Measurements from ENCODE around the gene F7.
"Not testable (repeated sequence)": the region's sequence is repeated elsewhere in the genome, so short reads cannot be mapped to it uniquely, and the experiment has no call there.

Gene F7

GRCh38 chr13:113098162-113098732 lies 7.3 kb upstream of the F7 start:
- DNase-seq (ENCODE audit: extremely low read depth in 1 of 2, low read depth in 1 of 2), result no peak

- no peak for DNase-seq (ENCODE audit: extremely low read depth in 1 of 2, low read depth in 1 of 2)
These were observed 6.4 kb upstream of the F7 start for GRCh38 chr13:113099142-113099541.

GRCh38 chr13:113102302-113102701 lies 3.3 kb upstream of the F7 start:
- DNase-seq (ENCODE audit: extremely low read depth in 1 of 2, low read depth in 1 of 2), result not testable (repeated sequence)

DNA sequence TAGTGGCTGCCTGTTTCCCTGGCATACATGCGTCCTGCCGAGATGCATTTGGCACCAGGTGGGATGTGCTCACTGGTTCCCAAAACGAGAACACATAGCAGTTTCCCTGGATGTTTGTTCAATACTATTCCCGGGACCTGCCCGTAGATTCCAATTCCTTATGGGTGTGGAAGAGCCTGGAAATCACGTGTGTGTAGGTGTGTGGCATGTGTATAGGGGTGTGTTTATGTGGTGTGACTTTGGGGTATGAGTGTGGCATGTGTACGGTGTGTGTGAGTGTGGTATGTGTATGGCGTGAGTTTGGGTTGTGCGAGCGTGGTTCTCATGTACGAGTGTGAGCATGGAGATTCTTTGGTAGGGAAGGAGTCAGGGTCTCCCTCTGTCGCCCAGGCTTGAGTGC lies 2.9 kb upstream of the F7 start:
- DNase-seq (ENCODE audit: extremely low read depth in 1 of 2, low read depth in 1 of 2), result no peak

- no peak for DNase-seq (ENCODE audit: extremely low read depth in 1 of 2, low read depth in 1 of 2)
These were observed 1.9 kb upstream of the F7 start for GRCh38 chr13:113103646-113104045.

DNA sequence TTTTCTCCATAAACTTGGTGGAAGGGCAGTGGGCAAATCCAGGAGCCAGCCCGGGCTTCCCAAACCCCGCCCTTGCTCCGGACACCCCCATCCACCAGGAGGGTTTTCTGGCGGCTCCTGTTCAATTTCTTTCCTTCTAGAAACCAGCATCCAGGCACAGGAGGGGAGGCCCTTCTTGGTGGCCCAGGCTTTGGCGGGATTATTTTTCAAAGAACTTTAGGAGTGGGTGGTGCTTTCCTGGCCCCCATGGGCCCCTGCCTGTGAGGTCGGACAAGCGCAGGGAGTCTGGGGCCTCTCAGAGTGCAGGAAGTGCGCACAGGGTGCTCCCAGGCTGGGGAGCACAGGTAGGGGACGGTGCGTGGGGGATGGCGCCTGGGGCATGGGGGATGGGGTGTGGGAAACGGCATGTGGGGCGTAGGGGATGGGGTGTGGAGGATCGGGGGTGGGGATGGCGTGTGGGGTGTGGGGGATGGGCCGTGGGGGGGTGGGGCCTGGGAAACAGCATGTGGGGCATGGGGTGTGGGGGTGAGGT lies 396 bp downstream of the F7 start:
- DNase-seq (ENCODE audit: extremely low read depth in 1 of 2, low read depth in 1 of 2), result no peak

DNA sequence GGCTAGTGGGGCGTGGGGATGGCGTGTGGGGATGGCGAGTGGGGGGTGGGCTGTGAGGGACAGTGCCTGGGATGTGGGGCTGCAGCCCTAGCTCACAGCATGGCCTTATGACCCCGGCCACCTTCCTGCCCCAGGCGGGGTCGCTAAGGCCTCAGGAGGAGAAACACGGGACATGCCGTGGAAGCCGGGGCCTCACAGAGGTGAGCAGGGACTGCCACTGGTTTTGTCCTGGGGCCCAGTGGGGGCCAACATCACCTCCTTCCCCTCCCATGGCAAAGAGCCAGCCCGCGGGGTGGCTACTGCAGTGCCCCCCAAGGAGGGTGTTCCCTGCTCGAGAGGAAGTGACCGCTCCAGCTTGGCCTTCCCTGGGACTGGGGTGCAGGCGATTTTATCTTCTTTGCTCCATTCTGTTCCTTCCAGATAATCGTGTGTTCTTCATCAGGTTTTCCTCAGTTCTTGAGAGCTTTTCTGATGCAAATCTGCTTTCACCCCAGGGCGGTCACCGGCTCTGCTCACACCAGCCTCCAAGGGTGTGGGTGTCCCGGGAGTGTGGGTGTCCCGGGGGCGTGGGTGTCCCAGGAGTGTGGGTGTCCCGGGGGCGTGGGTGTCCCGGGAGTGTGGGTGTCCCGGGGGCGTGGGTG lies 1.2 kb downstream of the F7 start:
- DNase-seq (ENCODE audit: extremely low read depth in 1 of 2, low read depth in 1 of 2), result no peak

GRCh38 chr13:113108521-113108920 lies 2.9 kb downstream of the F7 start:
- not testable (repeated sequence) for DNase-seq (ENCODE audit: extremely low read depth in 1 of 2, low read depth in 1 of 2)

- no peak for DNase-seq (ENCODE audit: extremely low read depth in 1 of 2, low read depth in 1 of 2)
These were observed 3.8 kb downstream of the F7 start for GRCh38 chr13:113109151-113110047.

DNA sequence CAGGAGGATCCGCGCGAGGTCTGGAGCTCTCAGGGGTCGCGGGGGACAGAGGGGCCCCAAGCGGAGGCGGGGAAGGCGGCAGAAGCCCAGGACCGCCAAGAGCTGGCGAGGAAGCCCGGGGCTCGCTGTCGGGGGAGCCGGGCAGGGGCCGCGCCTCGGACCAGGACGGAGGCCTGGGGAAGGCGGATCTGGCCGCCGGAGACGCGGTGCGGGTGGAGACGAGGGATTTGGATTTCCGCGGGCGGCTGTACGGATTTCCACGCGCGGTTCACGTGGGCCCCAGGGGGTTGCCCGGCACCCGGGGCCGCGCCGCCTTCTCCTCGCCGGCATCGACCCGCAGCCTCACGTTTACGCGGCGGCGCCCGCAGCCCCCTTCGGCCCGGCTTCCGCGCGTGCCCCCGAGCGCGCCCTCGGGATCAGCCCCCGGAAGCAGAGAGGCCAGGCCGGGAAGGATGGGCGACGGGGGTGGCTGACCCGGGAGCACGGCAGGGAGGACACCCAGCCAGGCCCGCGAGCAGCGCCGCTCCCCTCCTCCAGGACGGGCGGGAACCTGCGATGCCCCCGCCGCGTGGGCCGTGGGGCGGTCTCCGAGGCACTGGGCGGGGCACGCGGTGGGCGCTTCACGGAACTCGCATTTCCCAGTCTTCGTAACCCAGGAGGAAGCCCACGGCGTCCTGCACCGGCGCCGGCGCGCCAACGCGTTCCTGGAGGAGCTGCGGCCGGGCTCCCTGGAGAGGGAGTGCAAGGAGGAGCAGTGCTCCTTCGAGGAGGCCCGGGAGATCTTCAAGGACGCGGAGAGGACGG lies 4.7 kb downstream of the F7 start:
- DNase-seq (ENCODE audit: extremely low read depth in 1 of 2, low read depth in 1 of 2), result no peak

DNA sequence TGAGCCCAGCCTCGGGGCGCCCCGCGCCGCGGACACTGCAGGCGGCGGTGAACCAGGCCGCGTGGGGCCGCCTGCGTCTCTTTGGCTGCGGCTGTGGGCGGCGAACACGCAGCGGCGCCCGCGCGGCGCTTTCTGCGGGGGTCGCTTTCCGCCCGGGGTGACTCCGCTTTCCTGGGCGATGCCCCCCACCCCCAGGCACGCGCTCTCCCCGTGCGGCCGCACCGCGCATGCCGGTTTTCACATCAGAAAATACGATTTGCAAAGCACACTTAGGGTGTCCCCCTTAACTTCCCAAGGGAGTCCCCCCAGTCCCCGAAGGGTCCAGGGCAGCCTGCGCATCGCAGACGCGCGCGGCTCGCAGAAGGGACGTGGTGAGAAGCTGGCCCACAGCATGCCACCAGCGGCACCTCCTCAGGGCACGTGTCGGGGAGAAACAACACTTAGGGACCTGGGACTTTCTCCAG lies 5.3 kb downstream of the F7 start:
- no peak for DNase-seq (ENCODE audit: extremely low read depth in 1 of 2, low read depth in 1 of 2)

DNA sequence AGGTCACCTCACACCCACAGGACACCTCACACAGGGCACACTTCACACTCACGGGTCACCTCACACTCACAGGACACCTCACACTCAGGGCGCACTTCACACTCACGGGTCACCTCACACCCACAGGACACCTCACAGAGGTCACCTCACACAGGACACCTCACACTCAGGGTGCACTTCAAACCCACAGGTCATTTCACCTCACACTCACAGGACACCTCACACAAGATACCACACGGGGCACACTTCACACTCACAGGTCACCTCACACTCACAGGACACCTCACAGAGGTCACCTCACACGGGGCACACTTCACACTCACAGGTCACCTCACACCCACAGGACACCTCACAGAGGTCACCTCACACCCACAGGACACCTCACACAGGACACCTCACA lies 6.2 kb downstream of the F7 start:
- not testable (repeated sequence) for DNase-seq (ENCODE audit: extremely low read depth in 1 of 2, low read depth in 1 of 2)

- not testable (repeated sequence) for DNase-seq (ENCODE audit: extremely low read depth in 1 of 2, low read depth in 1 of 2)
These were observed 6.9 kb downstream of the F7 start for GRCh38 chr13:113112475-113112874.

DNA sequence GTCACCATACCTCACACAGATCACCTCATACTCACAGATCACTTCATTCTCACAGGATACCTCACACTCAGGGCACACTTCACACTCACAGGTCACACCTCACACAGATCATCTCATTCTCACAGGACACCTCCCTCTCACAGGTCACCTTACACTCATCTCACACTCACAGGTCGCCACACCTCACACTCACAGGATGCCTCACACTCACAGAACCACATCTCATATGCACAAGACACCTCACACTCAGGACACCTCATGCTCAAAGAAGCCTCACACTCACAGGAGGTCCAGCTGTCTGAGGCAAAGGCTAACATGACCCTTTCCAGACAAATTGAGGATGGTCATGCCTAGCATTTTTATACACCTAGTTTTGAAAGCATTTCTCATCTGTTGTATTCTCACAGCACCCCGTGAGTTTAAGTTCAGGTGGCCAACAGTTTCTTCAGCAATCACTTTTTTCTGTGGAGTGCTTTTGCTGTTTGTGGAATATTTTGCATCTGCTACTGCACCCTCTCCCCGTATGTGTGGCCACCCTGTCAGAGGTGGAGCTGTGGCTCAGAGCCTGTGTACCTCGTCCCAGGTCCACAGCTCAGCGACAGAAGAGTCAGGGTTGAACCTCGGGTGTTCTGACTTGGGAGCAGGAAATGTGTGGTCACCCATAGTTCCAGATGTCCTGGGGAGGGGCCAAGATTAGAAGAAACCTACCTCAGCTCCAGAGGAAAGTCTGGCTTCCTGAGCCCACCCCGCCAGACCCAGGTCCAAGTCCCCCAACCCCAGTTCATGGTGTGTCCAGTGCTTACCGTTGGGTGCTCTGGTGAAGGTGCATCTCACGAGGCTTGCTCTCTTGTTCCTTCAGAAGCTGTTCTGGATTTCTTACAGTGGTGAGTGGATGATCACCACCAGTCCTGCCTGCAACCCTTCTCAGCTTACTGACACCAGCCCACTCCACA lies 7.6 kb downstream of the F7 start:
- DNase-seq (ENCODE audit: extremely low read depth in 1 of 2, low read depth in 1 of 2), result no peak

DNA sequence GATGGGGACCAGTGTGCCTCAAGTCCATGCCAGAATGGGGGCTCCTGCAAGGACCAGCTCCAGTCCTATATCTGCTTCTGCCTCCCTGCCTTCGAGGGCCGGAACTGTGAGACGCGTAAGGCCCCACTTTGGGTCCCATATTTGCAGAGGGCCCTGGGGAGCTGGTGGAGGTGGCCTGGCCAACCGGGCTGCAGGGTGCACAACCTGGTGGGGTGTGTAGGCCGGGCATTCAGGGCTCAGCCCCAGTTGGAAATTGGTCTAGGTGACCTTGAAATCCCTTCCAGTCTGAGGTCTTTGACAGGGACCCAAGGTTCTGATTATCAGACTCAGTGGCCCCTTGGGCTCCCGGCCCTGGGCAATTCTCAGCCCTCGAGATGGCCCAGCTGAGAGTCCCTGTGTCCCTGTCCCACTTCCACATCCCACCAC lies 8.3 kb downstream of the F7 start:
- no peak for DNase-seq (ENCODE audit: extremely low read depth in 1 of 2, low read depth in 1 of 2)

DNA sequence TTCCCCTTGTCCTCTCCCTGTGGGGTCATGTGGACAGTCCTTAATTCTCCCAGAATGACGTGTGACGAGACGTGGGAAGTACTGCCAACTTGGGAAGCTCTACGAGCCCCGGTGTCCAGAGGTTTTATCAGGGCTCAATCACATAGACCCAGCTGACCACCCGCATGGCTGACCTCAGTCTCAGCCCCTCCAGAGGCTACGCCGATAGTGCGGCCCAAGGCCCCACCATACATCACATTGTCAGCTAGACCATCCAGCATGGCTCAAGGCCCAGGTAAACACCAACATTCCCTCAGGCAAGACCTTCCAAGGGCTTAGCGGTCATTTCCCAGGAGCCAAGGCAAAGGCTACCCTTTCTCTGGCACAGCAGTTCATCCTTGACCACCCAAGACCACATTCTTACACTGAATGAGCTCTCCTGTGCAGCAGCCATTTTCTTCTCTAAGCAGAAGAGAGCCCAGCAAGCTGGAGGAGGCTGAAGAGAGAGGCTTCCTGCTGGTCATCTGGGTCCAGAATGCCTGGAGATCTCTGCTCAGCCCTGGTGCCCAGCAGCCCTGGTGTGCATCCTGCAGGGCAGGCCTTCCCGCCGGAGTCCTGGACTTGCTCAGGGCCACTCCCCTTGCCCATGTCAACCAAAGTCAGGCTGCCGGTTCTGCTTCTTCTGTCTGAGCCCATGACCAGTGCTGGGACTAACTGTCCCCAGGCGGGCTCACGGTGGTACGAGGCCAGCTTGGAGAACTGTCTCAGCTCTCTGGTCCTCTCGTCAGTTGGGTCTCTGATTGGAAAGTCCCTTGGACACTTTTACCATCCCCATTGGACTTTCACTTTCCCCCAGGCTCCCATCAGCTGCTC lies 9.1 kb downstream of the F7 start:
- DNase-seq (ENCODE audit: extremely low read depth in 1 of 2, low read depth in 1 of 2), result no peak

GRCh38 chr13:113115363-113116205 lies 10.0 kb downstream of the F7 start:
- no peak for DNase-seq (ENCODE audit: extremely low read depth in 1 of 2, low read depth in 1 of 2)

All from stimulated activated CD8-positive, alpha-beta memory T cell treated with anti-CD3 and anti-CD28 coated beads, Interleukin-7, amount 100 ng/mL, for 48 hours (primary cell).